Measurements from ENCODE around the gene HIVEP1. TPM values are rescaled to one million over a fixed set of nuclear protein-coding genes. Genes with fewer than 3 reads are reported as not detected.

Gene HIVEP1
- total RNA-seq, 1 donor from 2014 or later, result 22.8 TPM

DNA sequence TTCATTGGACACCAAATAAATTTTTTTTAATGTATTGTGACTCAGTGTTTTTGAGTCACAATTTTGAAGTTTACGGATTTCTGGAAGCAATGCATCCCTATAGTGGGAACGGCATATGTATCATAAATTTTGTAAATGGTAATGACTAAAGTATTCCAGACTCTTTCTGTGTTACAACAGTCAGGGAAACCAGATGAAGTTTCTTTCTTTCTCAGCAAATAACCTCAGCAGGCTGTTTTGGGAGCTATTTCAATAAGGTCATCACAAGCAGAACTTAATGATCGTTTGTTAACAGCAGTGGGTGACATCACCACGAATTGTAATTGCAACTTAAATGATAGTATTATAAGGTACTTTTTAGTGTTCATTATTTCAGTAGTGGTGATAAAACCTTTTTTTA lies 52.0 kb downstream of the HIVEP1 start:
- Histone ChIP-seq H3K4me1 (peaks cover 11% of the 10 kb centered on the region), H3K36me3 (no peaks in the 10 kb centered on the region), H3K27me3 (ENCODE audit: low read depth) (no peaks in the 10 kb centered on the region), H3K9me3 (no peaks in the 10 kb centered on the region), H3K27ac (no peak overlapping the region), H3K4me3 (no peak overlapping the region)
- TF ChIP-seq, protein P1, sequence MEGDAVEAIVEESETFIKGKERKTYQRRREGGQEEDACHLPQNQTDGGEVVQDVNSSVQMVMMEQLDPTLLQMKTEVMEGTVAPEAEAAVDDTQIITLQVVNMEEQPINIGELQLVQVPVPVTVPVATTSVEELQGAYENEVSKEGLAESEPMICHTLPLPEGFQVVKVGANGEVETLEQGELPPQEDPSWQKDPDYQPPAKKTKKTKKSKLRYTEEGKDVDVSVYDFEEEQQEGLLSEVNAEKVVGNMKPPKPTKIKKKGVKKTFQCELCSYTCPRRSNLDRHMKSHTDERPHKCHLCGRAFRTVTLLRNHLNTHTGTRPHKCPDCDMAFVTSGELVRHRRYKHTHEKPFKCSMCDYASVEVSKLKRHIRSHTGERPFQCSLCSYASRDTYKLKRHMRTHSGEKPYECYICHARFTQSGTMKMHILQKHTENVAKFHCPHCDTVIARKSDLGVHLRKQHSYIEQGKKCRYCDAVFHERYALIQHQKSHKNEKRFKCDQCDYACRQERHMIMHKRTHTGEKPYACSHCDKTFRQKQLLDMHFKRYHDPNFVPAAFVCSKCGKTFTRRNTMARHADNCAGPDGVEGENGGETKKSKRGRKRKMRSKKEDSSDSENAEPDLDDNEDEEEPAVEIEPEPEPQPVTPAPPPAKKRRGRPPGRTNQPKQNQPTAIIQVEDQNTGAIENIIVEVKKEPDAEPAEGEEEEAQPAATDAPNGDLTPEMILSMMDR (IDR thresholded peaks at IDR 0.05), result no peak
- intact Hi-C loops (cut with DNase I), result no loop called here
- ATAC-seq, result no peak
- no peak for DNase-seq

GRCh38 chr6:12064538-12065071 lies 52.5 kb downstream of the HIVEP1 start:
- H3K4me3 ChIP-seq, result no peak overlapping the region
- no peaks in the 10 kb centered on the region for H3K27me3 ChIP-seq (ENCODE audit: low read depth)
- ATAC-seq (no peak), DNase-seq (no peak)
- TF ChIP-seq, protein P1 (IDR thresholded peaks at IDR 0.05), result no peak
- peaks cover 11% of the 10 kb centered on the region for H3K4me1 ChIP-seq
- no peaks in the 10 kb centered on the region for H3K9me3 ChIP-seq
- intact Hi-C loops (cut with DNase I), result no loop called here
- H3K27ac ChIP-seq, result no peak overlapping the region
- H3K36me3 ChIP-seq, result no peaks in the 10 kb centered on the region

GRCh38 chr6:12065321-12066140 lies 53.4 kb downstream of the HIVEP1 start:
- Histone ChIP-seq H3K4me1 (peaks cover 11% of the 10 kb centered on the region), H3K36me3 (no peaks in the 10 kb centered on the region), H3K9me3 (no peaks in the 10 kb centered on the region), H3K27me3 (ENCODE audit: low read depth) (no peaks in the 10 kb centered on the region), H3K4me3 (no peak overlapping the region), H3K27ac (no peak overlapping the region)
- DNase-seq (peak; percentile 56), ATAC-seq (peak; percentile 87 to 88)
- TF ChIP-seq, protein P1 (IDR thresholded peaks at IDR 0.05), result no peak
- intact Hi-C loops (cut with DNase I), result no loop called here

GRCh38 chr6:12066297-12066696 lies 54.2 kb downstream of the HIVEP1 start:
- intact Hi-C loops (cut with DNase I), result no loop called here
- no peaks in the 10 kb centered on the region for H3K9me3 ChIP-seq
- no peak for DNase-seq
- no peaks in the 10 kb centered on the region for H3K27me3 ChIP-seq (ENCODE audit: low read depth)
- ATAC-seq, result no peak
- TF ChIP-seq, protein P1 (IDR thresholded peaks at IDR 0.05), result no peak
- H3K4me3 ChIP-seq, result no peak overlapping the region
- no peaks in the 10 kb centered on the region for H3K36me3 ChIP-seq
- peaks cover 15% of the 10 kb centered on the region for H3K4me1 ChIP-seq
- no peak overlapping the region for H3K27ac ChIP-seq

DNA sequence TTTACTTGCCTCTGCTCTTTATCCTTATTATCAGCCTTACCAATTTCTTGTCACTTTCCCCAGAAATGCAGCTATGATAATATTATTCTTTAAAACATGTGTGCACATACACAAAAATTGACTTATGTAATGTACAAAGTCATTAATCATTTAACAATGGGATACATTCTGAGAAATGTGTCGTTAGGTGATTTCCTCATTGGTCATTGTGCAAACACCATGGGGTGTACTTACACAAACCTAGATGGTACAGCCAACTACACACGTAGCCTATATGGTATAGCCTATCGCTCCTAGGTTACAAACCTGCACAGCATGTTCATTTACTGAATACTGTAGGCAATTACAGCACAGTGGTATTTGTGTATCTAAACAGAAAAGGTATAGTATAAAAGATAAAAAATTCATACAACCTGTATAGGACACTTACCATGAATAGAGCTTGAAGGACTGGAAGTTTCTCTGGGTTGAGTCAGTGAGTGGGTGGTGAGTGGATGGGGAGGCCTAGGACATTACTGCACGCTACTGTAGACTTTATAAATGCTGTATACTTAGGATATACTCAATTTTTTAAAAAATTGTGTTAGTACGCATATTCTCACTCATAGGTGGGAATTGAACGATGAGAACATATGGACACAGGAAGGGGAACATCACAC lies 56.9 kb downstream of the HIVEP1 start:
- TF ChIP-seq, protein P1 (IDR thresholded peaks at IDR 0.05), result no peak
- H3K27ac ChIP-seq, result no peak overlapping the region
- peaks cover 24% of the 10 kb centered on the region for H3K4me1 ChIP-seq
- intact Hi-C loops (cut with DNase I), result no loop called here
- no peaks in the 10 kb centered on the region for H3K36me3 ChIP-seq
- no peaks in the 10 kb centered on the region for H3K9me3 ChIP-seq
- H3K4me3 ChIP-seq, result no peak overlapping the region
- DNase-seq (no peak), ATAC-seq (no peak)
- no peaks in the 10 kb centered on the region for H3K27me3 ChIP-seq (ENCODE audit: low read depth)

All from lower lobe of right lung (tissue), 2 donors.